ENCODE data around the gene GATC.

GRCh38 chr12:120425797-120426196 lies 20.4 kb upstream of the GATC start:
- TF ChIP-seq, protein P1, sequence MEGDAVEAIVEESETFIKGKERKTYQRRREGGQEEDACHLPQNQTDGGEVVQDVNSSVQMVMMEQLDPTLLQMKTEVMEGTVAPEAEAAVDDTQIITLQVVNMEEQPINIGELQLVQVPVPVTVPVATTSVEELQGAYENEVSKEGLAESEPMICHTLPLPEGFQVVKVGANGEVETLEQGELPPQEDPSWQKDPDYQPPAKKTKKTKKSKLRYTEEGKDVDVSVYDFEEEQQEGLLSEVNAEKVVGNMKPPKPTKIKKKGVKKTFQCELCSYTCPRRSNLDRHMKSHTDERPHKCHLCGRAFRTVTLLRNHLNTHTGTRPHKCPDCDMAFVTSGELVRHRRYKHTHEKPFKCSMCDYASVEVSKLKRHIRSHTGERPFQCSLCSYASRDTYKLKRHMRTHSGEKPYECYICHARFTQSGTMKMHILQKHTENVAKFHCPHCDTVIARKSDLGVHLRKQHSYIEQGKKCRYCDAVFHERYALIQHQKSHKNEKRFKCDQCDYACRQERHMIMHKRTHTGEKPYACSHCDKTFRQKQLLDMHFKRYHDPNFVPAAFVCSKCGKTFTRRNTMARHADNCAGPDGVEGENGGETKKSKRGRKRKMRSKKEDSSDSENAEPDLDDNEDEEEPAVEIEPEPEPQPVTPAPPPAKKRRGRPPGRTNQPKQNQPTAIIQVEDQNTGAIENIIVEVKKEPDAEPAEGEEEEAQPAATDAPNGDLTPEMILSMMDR (IDR thresholded peaks at IDR 0.05): no peak
- TF ChIP-seq POLR2A (IDR thresholded peaks at IDR 0.05) (no peak), POLR2AphosphoS5 (IDR thresholded peaks at IDR 0.05) (no peak), EP300 (IDR thresholded peaks at IDR 0.05) (no peak)
